HG03571 (cell line): ENCODE measurements around the gene PLA2G12A.
"Not testable (repeated sequence)": the region's sequence is repeated elsewhere in the genome, so short reads cannot be mapped to it uniquely, and the experiment has no call there.

Experiments
- ATAC-seq: cut with Tn5 transposase; IDR thresholded peaks from one replicate; pipeline ENCODE4 v1.9.1; 2021; ENCODE audit not compliant: unreplicated experiment

The PLA2G12A gene

DNA sequence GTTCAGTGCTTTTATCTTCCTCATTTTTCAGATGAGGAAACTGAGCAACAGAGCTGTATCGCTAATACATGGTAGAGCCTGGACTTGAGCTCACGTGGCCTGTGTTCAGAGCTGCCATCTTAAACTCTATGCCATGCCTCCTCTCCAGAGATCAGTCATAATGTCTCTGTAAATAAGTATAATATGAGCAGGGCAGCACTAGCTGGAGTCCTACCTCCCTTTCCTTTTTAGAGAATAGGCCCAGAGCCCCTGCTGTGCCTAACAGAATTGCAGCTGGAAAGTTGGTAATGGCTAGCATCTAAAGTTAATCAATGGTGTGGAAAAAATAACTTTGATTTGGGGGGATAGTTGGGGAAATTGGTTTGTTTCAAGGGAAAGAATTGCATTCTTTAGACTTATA is 47.0 kb downstream of the PLA2G12A start:
- no peak for ATAC-seq

DNA sequence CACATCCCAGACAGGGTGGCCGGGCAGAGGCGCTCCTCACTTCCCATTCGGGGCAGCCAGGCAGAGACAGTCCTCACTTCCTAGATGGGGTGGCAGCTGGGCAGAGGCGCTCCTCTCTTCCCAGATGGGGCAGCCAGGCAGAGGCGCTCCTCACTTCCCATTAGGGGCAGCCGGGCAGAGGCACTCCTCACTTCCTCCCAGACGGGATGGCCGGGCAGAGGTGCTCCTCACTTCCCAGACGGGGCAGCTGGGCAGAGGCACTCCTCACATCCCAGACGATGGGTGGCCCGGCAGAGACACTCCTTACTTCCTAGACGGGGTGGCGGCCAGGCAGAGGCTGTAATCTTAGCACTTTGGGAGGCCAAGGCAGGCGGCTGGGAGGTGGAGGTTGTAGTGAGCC is 50.9 kb downstream of the PLA2G12A start:
- not testable (repeated sequence) for ATAC-seq

GRCh38 chr4:109678472-109678871 is 51.4 kb downstream of the PLA2G12A start:
- not testable (repeated sequence) for ATAC-seq

- no peak for ATAC-seq
These were observed 53.0 kb downstream of the PLA2G12A start for GRCh38 chr4:109676886-109677285.

DNA sequence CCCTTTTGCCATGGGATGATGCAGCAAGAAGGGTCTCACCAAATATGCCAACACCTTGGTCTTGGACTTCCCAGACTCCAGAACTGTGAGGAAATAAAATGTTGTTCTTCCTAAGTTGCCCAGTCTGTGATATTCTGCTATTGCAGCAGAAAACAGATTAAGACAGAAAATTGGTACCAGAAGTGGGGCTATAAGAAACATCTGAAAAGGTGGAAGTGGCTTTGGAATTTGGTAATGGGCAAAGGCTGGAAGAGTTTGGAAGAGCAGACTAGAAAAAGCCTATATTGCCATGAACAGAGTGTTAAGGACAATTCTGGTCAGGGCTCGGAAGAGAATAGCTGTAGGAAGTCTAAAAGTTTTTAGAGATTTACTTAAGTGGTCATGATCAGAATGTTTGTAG is 54.0 kb downstream of the PLA2G12A start:
- ATAC-seq = no peak

DNA sequence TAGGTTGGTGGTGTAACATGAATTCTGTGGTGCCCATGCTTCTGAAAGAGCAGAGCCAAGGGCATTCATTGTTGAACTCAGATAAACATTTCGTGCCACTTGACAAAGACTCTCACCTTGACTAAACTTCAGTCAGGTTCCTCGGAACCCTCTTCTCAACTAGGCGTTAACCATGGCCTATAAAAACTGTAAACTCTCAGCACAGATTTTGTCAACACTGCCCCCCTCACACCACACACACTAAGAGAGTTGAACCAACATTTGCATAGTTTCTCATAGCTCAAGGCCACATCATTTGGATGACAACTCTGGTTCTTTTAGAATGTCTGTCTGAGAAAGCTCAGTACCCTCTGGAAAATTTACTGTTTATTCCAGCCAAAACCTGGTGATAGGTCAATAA is 54.7 kb downstream of the PLA2G12A start:
- ATAC-seq = no peak

DNA sequence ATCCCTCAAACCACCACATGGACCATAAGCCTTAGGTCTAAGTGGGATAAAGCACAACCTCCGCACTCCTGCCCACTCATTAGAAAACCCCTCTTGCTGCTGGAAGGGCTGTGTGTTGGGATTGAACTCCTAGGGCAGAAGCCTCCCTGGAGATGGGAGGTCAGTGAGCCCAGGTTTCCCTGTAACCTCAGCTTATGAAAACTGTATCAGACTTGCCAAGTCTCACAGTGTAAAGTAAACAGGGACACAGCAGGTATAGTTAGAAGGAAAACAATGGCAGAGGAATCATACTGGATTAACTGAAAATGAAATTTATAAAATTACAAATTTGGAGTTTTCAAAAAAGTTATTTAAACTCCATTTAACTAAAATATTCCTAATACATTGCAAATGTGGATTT is 56.6 kb downstream of the PLA2G12A start:
- ATAC-seq = no peak

DNA sequence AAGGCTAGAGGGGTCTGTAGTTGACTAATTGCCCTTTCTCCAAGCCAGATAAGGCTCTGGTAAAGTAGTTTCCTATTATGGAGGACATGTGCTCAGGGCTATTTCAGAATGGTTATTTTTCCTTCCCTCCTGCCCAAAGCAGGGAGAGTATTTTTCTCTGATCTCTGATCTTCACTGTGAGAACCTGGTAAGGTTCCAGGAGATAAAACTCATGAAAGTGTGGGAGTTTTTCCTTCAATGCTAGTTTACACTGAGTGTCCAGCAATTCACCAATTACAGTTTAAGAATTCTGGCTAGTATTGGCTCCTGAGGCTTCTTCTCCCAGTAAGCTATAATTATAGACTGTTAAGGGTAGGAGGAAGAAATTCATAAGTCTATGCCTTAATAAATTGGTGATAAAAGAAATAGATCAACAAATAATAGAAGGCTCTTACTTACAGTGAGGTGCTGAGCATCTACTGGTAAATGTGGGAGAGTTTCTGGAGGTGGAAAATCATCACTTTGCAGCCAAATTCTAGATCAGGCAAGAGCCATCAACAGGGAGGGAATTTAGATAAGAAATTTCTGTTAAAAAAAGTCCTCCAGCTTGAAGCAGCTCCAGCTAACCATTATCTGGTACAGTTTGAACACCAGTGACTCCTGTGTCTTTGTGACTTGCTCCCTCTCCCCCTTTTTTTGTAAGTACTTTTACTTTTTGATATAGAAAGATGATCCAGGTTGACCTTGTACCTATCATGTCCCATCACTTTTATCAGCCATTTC is 57.5 kb downstream of the PLA2G12A start:
- ATAC-seq = no peak

DNA sequence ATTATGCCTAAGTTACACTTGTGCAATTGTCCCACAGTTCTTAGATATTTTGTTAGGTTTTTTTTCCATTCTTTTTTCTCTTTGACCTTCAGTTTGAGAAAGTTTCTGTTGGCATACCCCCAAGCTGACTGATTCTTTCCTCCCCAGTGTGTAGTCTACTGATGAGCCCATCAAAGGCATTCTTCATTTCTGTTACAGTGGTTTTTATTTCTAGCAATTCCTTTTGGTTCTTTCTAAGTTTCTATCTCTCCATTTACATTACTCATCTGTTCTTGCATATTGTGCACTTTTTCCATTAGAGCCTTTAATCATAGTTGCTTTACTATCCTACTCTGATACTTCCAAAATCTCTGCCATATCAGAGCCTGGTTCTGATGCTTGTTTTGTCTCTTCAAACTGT is 58.5 kb downstream of the PLA2G12A start:
- ATAC-seq = no peak

- no peak for ATAC-seq
These were observed 63.9 kb downstream of the PLA2G12A start for GRCh38 chr4:109665783-109666485.

DNA sequence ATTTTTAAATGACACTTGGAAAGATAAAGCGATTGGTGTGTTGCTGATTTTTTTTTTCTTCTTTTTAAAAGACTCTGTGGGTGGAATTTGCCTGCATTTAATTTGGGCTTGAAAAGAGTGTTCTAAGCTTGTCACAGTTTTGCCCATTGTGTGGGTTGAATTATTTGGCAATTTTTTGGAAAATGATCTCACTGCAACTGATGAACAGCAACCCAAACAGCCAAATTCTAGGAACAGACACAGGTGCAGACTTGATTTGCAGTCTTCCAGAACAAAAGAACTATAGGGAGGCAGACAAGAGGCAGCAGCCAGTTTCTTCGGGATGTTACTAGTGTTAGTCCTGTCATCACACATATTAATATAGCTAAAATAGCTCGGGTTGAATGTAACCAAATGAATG is 67.1 kb downstream of the PLA2G12A start:
- no peak for ATAC-seq

- ATAC-seq = no peak
These were observed 67.8 kb downstream of the PLA2G12A start for GRCh38 chr4:109662116-109662515.
